WTC11 (cell line): ENCODE data around the gene KDELR1. TPM values are rescaled to one million over a fixed set of nuclear protein-coding genes. Genes with fewer than 3 reads are reported as not detected.

Source experiments
- CBFB ChIP-seq: sonication (generic); formaldehyde crosslinking; IDR thresholded peaks from 2 replicates; pipeline ENCODE4 v1.8.1; 2022; ENCODE audit warnings: mild to moderate bottlenecking, low read depth, missing genetic modification reagents
- E2F1 ChIP-seq: sonication (generic); formaldehyde crosslinking; IDR thresholded peaks from 2 replicates; pipeline ENCODE4 v1.8.0; 2022; ENCODE audit warnings: mild to moderate bottlenecking, missing genetic modification reagents
- FOXJ3 ChIP-seq: sonication (generic); formaldehyde crosslinking; IDR thresholded peaks from 2 replicates; pipeline ENCODE4 v1.9.0; 2021; ENCODE audit warnings: missing genetic modification reagents, mild to moderate bottlenecking, borderline replicate concordance
- FOXK1 ChIP-seq: sonication (generic); formaldehyde crosslinking; IDR thresholded peaks from 2 replicates; pipeline ENCODE4 v1.8.0; 2022; ENCODE audit warnings: mild to moderate bottlenecking, moderate library complexity, missing genetic modification reagents
- GABPB1 ChIP-seq: sonication (generic); formaldehyde crosslinking; IDR thresholded peaks from 2 replicates; pipeline ENCODE4 v1.8.1; 2023; ENCODE audit warnings: mild to moderate bottlenecking, missing genetic modification reagents
- HMGXB4 ChIP-seq: sonication (generic); formaldehyde crosslinking; IDR thresholded peaks from 2 replicates; pipeline ENCODE4 v1.8.1; 2023; ENCODE audit warnings: mild to moderate bottlenecking, moderate library complexity, missing genetic modification reagents
- JAZF1 ChIP-seq: fragments of 250-450 bp; sonication (Bioruptor Pico); IDR thresholded peaks from 2 replicates; pipeline ENCODE4 v1.9.0; 2021; ENCODE audit warnings: moderate library complexity, mild to moderate bottlenecking, inconsistent platforms
- JUN ChIP-seq: sonication (generic); formaldehyde crosslinking; IDR thresholded peaks from 2 replicates; pipeline ENCODE4 v1.8.0; 2023; ENCODE audit warnings: mild to moderate bottlenecking, missing genetic modification reagents
- MXD4 ChIP-seq: fragments of 250-450 bp; sonication (Bioruptor Pico); IDR thresholded peaks from 2 replicates; pipeline ENCODE4 v1.8.0; 2021; ENCODE audit warnings: mild to moderate bottlenecking, moderate library complexity, borderline replicate concordance
- NFE2L1 ChIP-seq: sonication (generic); formaldehyde crosslinking; IDR thresholded peaks from 2 replicates; pipeline ENCODE4 v1.8.1; 2023; ENCODE audit warnings: missing genetic modification reagents
- OVOL2 ChIP-seq: fragments of 250-450 bp; sonication (Bioruptor Pico); IDR thresholded peaks from 2 replicates; pipeline ENCODE4 v1.9.0; 2021; ENCODE audit warnings: mild to moderate bottlenecking, borderline replicate concordance
- PREB ChIP-seq: sonication (generic); formaldehyde crosslinking; IDR thresholded peaks from 2 replicates; pipeline ENCODE4 v1.8.1; 2022; ENCODE audit warnings: mild to moderate bottlenecking, missing genetic modification reagents, moderate library complexity, borderline replicate concordance
- SOX15 ChIP-seq: fragments of 250-450 bp; sonication (Bioruptor Pico); IDR thresholded peaks from 2 replicates; pipeline ENCODE4 v1.9.0; 2021; ENCODE audit warnings: mild to moderate bottlenecking
- TCF7 ChIP-seq: sonication (generic); formaldehyde crosslinking; IDR thresholded peaks from 2 replicates; pipeline ENCODE4 v1.8.0; 2022; ENCODE audit warnings: mild to moderate bottlenecking, low read depth, missing genetic modification reagents, moderate library complexity
- TP53 ChIP-seq: sonication (generic); formaldehyde crosslinking; IDR thresholded peaks from 2 replicates; pipeline ENCODE4 v1.8.1; 2023; ENCODE audit warnings: mild to moderate bottlenecking, missing genetic modification reagents
- ZNF138 ChIP-seq: sonication (generic); formaldehyde crosslinking; conservative IDR thresholded peaks from 2 replicates; pipeline ENCODE4 v1.8.1; 2022; ENCODE audit warnings: mild to moderate bottlenecking, moderate library complexity, missing genetic modification reagents
- ZNF219 ChIP-seq: sonication (generic); formaldehyde crosslinking; IDR thresholded peaks from 2 replicates; pipeline ENCODE4 v1.8.0; 2023; ENCODE audit warnings: missing genetic modification reagents, mild to moderate bottlenecking, borderline replicate concordance
- ZNF423 ChIP-seq: fragments of 250-450 bp; sonication (Bioruptor Pico); IDR thresholded peaks from 2 replicates; pipeline ENCODE4 v2.1.2; 2022; ENCODE audit warnings: mild to moderate bottlenecking, moderate library complexity
- ZNF425 ChIP-seq: fragments of 250-450 bp; sonication (Bioruptor Pico); conservative IDR thresholded peaks from 2 replicates; pipeline ENCODE4 v1.9.0; 2021; ENCODE audit warnings: mild to moderate bottlenecking
- ZNF512 ChIP-seq: sonication (generic); formaldehyde crosslinking; IDR thresholded peaks from 2 replicates; pipeline ENCODE4 v1.8.1; 2022; ENCODE audit warnings: missing genetic modification reagents, borderline replicate concordance
- total RNA-seq: library from RNA; stranded (reverse); gene quantifications from 3 replicates; pipeline ENCODE4 v1.2.3, GENCODE V29; 2021
- TF ChIP-seq, protein P1 (sequence below): sonication (generic); formaldehyde crosslinking; IDR thresholded peaks from 2 replicates; pipeline ENCODE4 v1.8.0; 2022; ENCODE audit warnings: mild to moderate bottlenecking, missing genetic modification reagents
- TF ChIP-seq, protein P2 (sequence below): sonication (generic); formaldehyde crosslinking; IDR thresholded peaks from 2 replicates; pipeline ENCODE4 v1.8.0; 2023; ENCODE audit warnings: mild to moderate bottlenecking, missing genetic modification reagents
- TF ChIP-seq, protein P3 (sequence below): fragments of 250-450 bp; sonication (Bioruptor Pico); IDR thresholded peaks from 2 replicates; pipeline ENCODE4 v1.9.0; 2021; ENCODE audit warnings: mild to moderate bottlenecking
- TF ChIP-seq, protein P4 (sequence below): sonication (generic); formaldehyde crosslinking; IDR thresholded peaks from 2 replicates; pipeline ENCODE4 v1.8.1; 2023; ENCODE audit warnings: mild to moderate bottlenecking, missing genetic modification reagents

Gene KDELR1
- total RNA-seq, 1 experiment from 2014 or later: 207 TPM

DNA sequence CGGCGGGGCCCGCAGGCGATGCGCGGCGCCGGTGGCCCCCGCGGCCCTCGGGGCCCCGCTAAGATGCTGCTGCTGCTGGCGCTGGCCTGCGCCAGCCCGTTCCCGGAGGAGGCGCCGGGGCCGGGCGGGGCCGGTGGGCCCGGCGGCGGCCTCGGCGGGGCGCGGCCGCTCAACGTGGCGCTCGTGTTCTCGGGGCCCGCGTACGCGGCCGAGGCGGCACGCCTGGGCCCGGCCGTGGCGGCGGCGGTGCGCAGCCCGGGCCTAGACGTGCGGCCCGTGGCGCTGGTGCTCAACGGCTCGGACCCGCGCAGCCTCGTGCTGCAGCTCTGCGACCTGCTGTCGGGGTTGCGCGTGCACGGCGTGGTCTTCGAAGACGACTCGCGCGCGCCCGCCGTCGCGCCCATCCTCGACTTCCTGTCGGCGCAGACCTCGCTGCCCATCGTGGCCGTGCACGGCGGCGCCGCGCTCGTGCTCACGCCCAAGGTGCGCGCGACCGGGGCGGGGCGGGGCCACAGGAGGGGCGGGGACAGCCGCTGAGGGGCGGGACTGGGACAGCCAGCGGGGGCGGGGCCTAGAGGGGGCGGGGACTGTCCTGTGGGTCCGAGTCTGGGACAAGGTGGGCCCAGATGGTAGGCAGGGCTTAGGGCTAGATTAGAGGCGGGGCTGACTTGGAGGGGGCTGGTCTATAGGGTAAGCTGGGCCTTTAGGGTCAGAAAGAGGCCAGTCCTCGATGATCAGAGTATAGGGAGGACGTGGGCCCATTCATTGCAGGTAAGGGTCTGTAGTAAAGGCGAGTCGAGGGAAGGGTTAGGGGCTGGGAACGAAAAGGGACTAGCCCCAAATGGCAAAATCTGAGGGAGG, 7.3 kb upstream of the KDELR1 start (continued):
- TF ChIP-seq, protein P1, sequence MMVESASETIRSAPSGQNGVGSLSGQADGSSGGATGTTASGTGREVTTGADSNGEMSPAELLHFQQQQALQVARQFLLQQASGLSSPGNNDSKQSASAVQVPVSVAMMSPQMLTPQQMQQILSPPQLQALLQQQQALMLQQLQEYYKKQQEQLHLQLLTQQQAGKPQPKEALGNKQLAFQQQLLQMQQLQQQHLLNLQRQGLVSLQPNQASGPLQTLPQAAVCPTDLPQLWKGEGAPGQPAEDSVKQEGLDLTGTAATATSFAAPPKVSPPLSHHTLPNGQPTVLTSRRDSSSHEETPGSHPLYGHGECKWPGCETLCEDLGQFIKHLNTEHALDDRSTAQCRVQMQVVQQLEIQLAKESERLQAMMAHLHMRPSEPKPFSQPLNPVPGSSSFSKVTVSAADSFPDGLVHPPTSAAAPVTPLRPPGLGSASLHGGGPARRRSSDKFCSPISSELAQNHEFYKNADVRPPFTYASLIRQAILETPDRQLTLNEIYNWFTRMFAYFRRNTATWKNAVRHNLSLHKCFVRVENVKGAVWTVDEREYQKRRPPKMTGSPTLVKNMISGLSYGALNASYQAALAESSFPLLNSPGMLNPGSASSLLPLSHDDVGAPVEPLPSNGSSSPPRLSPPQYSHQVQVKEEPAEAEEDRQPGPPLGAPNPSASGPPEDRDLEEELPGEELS (CRISPR knock-in tag): peak; percentile 98
- TF ChIP-seq FOXJ3 (CRISPR knock-in tag): no peak
- TF ChIP-seq ZNF138 (CRISPR knock-in tag): no peak
- TF ChIP-seq PREB: no peak
- no peak for TF ChIP-seq ZNF423 (CRISPR knock-in tag)
- TF ChIP-seq FOXK1 (CRISPR knock-in tag): peak; percentile 94
- TF ChIP-seq ZNF425 (CRISPR knock-in tag): no peak
- no peak for TF ChIP-seq GABPB1 (CRISPR knock-in tag)
- no peak for TF ChIP-seq MXD4 (CRISPR knock-in tag)
- TF ChIP-seq, protein P2, sequence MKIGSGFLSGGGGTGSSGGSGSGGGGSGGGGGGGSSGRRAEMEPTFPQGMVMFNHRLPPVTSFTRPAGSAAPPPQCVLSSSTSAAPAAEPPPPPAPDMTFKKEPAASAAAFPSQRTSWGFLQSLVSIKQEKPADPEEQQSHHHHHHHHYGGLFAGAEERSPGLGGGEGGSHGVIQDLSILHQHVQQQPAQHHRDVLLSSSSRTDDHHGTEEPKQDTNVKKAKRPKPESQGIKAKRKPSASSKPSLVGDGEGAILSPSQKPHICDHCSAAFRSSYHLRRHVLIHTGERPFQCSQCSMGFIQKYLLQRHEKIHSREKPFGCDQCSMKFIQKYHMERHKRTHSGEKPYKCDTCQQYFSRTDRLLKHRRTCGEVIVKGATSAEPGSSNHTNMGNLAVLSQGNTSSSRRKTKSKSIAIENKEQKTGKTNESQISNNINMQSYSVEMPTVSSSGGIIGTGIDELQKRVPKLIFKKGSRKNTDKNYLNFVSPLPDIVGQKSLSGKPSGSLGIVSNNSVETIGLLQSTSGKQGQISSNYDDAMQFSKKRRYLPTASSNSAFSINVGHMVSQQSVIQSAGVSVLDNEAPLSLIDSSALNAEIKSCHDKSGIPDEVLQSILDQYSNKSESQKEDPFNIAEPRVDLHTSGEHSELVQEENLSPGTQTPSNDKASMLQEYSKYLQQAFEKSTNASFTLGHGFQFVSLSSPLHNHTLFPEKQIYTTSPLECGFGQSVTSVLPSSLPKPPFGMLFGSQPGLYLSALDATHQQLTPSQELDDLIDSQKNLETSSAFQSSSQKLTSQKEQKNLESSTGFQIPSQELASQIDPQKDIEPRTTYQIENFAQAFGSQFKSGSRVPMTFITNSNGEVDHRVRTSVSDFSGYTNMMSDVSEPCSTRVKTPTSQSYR (CRISPR knock-in tag): 0 out of 2 replicates have a peak, but pooled peaks have one; percentile 30
- TF ChIP-seq, protein P3, sequence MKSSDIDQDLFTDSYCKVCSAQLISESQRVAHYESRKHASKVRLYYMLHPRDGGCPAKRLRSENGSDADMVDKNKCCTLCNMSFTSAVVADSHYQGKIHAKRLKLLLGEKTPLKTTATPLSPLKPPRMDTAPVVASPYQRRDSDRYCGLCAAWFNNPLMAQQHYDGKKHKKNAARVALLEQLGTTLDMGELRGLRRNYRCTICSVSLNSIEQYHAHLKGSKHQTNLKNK (CRISPR knock-in tag): no peak
- no peak for TF ChIP-seq CBFB (CRISPR knock-in tag)
- TF ChIP-seq, protein P4, sequence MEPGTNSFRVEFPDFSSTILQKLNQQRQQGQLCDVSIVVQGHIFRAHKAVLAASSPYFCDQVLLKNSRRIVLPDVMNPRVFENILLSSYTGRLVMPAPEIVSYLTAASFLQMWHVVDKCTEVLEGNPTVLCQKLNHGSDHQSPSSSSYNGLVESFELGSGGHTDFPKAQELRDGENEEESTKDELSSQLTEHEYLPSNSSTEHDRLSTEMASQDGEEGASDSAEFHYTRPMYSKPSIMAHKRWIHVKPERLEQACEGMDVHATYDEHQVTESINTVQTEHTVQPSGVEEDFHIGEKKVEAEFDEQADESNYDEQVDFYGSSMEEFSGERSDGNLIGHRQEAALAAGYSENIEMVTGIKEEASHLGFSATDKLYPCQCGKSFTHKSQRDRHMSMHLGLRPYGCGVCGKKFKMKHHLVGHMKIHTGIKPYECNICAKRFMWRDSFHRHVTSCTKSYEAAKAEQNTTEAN: no peak
- TF ChIP-seq HMGXB4 (CRISPR knock-in tag): no peak
- TF ChIP-seq ZNF512 (CRISPR knock-in tag): no peak
- TF ChIP-seq SOX15 (CRISPR knock-in tag): no peak
- TF ChIP-seq ZNF219: no peak
- TF ChIP-seq TP53: no peak
- no peak for TF ChIP-seq TCF7
- TF ChIP-seq OVOL2 (CRISPR knock-in tag): no peak
- no peak for TF ChIP-seq E2F1 (CRISPR knock-in tag)
- no peak for TF ChIP-seq JAZF1
- TF ChIP-seq NFE2L1 (CRISPR knock-in tag): peak; percentile 87
- no peak for TF ChIP-seq JUN (CRISPR knock-in tag)
